ENCODE measurements around the gene PNPLA3. TPM values are rescaled to one million over a fixed set of nuclear protein-coding genes. Genes with fewer than 3 reads are reported as not detected.

Gene PNPLA3, protein sequence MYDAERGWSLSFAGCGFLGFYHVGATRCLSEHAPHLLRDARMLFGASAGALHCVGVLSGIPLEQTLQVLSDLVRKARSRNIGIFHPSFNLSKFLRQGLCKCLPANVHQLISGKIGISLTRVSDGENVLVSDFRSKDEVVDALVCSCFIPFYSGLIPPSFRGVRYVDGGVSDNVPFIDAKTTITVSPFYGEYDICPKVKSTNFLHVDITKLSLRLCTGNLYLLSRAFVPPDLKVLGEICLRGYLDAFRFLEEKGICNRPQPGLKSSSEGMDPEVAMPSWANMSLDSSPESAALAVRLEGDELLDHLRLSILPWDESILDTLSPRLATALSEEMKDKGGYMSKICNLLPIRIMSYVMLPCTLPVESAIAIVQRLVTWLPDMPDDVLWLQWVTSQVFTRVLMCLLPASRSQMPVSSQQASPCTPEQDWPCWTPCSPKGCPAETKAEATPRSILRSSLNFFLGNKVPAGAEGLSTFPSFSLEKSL
- under 1 TPM; 0.14 to 0.28 TPM for total RNA-seq

DNA sequence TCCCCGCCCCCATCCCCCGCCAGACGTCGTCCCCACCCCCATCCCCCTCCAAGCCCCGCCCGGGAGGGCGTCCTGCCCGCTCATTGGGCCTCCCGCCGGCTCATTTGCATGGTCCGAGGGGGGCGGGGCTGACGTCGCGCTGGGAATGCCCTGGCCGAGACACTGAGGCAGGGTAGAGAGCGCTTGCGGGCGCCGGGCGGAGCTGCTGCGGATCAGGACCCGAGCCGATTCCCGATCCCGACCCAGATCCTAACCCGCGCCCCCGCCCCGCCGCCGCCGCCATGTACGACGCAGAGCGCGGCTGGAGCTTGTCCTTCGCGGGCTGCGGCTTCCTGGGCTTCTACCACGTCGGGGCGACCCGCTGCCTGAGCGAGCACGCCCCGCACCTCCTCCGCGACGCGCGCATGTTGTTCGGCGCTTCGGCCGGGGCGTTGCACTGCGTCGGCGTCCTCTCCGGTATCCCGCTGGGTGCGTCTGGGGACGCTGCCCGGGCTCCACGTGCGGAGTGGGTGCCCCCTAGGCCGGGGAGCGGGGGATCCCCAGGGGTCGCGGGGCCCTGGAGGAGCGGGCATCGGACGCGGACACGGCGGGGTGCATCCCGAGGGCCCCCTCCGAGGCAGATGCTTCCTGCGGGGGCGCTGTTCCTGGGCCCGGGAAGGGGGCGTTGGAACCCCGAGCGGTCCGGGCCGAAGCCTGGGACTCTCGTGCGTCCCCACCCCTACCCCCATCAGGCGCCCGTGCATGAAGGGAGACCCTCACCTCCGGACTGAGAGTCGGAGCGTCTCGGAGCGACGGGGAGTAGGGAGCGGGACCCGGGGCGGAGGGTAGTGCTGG, at the start of gene PNPLA3:
PNPLA3 (plus strand) TSS at position 175 of the 834 bp plus-strand sequence; CDS start at position 282, 107 bp downstream.
- 3% methylated on average over 84 of the region's 100 CpGs for WGBS
- DNase-seq (ENCODE audit: low spot score) = peak; percentile 92
- Histone ChIP-seq H3K4me1 (replicated peaks) (no peaks in the 10 kb centered on the region), H3K36me3 (no peaks in the 10 kb centered on the region), H3K4me3 (peak within 1 kb of the TSS; percentile 41 to 48), H3K9me3 (no peaks in the 10 kb centered on the region), H3K27ac (peak within 1 kb of the TSS in 1 of 2 donors; percentile 20), H3K27me3 (replicated peaks; ENCODE audit: insufficient read depth) (no peaks in the 10 kb centered on the region)
- intact Hi-C loops (cut with DNase I) = no loop called here
- TF ChIP-seq POLR2A (IDR thresholded peaks at IDR 0.05) (peak; percentile 68), POLR2AphosphoS5 (IDR thresholded peaks at IDR 0.05) (peak; percentile 76)
- TF ChIP-seq, protein P1, sequence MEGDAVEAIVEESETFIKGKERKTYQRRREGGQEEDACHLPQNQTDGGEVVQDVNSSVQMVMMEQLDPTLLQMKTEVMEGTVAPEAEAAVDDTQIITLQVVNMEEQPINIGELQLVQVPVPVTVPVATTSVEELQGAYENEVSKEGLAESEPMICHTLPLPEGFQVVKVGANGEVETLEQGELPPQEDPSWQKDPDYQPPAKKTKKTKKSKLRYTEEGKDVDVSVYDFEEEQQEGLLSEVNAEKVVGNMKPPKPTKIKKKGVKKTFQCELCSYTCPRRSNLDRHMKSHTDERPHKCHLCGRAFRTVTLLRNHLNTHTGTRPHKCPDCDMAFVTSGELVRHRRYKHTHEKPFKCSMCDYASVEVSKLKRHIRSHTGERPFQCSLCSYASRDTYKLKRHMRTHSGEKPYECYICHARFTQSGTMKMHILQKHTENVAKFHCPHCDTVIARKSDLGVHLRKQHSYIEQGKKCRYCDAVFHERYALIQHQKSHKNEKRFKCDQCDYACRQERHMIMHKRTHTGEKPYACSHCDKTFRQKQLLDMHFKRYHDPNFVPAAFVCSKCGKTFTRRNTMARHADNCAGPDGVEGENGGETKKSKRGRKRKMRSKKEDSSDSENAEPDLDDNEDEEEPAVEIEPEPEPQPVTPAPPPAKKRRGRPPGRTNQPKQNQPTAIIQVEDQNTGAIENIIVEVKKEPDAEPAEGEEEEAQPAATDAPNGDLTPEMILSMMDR (IDR thresholded peaks at IDR 0.05) = no peak

DNA sequence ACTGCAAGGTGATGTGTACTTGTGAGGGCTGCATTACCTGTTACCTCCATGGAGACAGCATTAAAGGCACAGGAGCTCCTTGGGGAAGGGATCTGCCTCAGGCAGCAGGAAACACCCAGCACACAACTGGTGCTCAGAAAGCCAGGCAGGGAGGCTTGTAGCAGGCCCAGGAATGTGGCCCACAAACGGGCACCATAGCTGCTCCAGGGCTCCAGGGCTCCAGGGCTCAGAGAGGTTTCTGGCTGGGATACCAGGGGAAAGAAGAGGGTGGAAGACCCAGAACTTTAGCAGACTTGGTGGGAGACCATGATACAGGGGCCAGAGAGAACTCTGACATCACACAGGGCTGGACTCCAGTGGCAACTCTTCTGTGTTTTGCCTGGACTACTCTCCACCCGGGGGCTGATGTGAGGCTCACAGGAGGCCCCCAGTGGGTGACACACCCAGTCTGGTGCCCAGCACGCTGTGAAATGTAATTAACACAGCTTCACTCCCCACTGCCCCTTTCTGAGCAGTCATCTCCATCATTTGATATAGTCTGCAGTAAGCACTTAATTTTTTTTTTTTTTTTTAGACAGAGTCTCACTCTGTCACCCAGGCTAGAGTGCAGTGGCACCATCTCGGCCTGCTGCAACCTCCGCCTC, 46.6 kb upstream of the PNPLA3 start:
- Histone ChIP-seq H3K27ac (no peak overlapping the region), H3K4me3 (no peak overlapping the region), H3K36me3 (no peaks in the 10 kb centered on the region), H3K4me1 (replicated peaks) (no peaks in the 10 kb centered on the region), H3K27me3 (replicated peaks; ENCODE audit: insufficient read depth) (no peaks in the 10 kb centered on the region), H3K9me3 (no peaks in the 10 kb centered on the region)
- TF ChIP-seq POLR2AphosphoS5 (IDR thresholded peaks at IDR 0.05) = no peak
- TF ChIP-seq POLR2A (IDR thresholded peaks at IDR 0.05) = no peak
- TF ChIP-seq, protein P1 (IDR thresholded peaks at IDR 0.05) = no peak
- DNase-seq (ENCODE audit: low spot score) = no peak
- WGBS = 72% methylated on average over 5 of the region's 5 CpGs
- intact Hi-C loops (cut with DNase I) = no loop called here

GRCh38 chr22:43878079-43878795, 45.4 kb upstream of the PNPLA3 start:
- DNase-seq (ENCODE audit: low spot score) = no peak
- 37% methylated on average over 12 of the region's 12 CpGs for WGBS
- no peaks in the 10 kb centered on the region for H3K36me3 ChIP-seq
- intact Hi-C loops (cut with DNase I) = no loop called here
- no peaks in the 10 kb centered on the region for H3K9me3 ChIP-seq
- H3K4me1 ChIP-seq (replicated peaks) = no peaks in the 10 kb centered on the region
- no peak overlapping the region for H3K27ac ChIP-seq
- no peak for TF ChIP-seq POLR2A (IDR thresholded peaks at IDR 0.05)
- TF ChIP-seq, protein P1 (IDR thresholded peaks at IDR 0.05) = no peak
- TF ChIP-seq POLR2AphosphoS5 (IDR thresholded peaks at IDR 0.05) = no peak
- H3K4me3 ChIP-seq = no peak overlapping the region
- H3K27me3 ChIP-seq (replicated peaks; ENCODE audit: insufficient read depth) = no peaks in the 10 kb centered on the region

- DNase-seq (ENCODE audit: low spot score) = no peak
- no peak overlapping the region for H3K27ac ChIP-seq
- WGBS = 78% methylated on average over 12 of the region's 12 CpGs
Observed at GRCh38 chr22:43878831-43879550, 44.6 kb upstream of the PNPLA3 start.

More at GRCh38 chr22:43878831-43879550, 44.6 kb upstream of the PNPLA3 start:
- Histone ChIP-seq H3K4me3 (no peak overlapping the region), H3K27me3 (replicated peaks; ENCODE audit: insufficient read depth) (no peaks in the 10 kb centered on the region), H3K9me3 (no peaks in the 10 kb centered on the region), H3K36me3 (no peaks in the 10 kb centered on the region), H3K4me1 (replicated peaks) (no peaks in the 10 kb centered on the region)
- intact Hi-C loops (cut with DNase I) = no loop called here
- TF ChIP-seq, protein P1 (IDR thresholded peaks at IDR 0.05) = no peak
- TF ChIP-seq POLR2A (IDR thresholded peaks at IDR 0.05) (no peak), POLR2AphosphoS5 (IDR thresholded peaks at IDR 0.05) (no peak)
